DMS114 treated with DMSO at 0.1 percent for 48 hours (cell line): ENCODE measurements around the gene ENTPD3.
"Not testable (repeated sequence)": the region's sequence is repeated elsewhere in the genome, so short reads cannot be mapped to it uniquely, and the experiment has no call there.

ENCODE experiments used
- DNase-seq: peaks from one replicate; lab custom pipeline; 2025; ENCODE audit not compliant: unreplicated experiment; lab: John Stamatoyannopoulos, UW

ENTPD3 gene

DNA sequence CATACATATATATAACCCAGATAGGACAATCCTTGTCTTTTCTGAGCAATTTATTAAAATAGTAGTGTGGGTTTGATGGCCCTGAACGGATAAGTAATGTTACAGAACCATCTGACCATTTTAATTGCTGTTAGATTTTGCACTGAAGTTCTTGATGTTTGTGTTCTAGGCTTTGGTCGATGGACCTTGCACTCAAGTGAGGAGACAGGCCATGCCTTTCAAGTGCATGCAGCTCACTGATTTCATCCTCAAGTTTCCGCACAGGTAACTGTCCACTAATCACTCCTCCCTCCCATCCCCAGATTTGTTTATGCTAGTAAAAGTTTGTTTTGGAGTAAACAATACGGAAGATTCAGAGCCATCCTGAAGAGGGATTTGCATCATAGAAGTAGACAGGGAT is 71.5 kb downstream of the ENTPD3 start:
- DNase-seq, result no peak

DNA sequence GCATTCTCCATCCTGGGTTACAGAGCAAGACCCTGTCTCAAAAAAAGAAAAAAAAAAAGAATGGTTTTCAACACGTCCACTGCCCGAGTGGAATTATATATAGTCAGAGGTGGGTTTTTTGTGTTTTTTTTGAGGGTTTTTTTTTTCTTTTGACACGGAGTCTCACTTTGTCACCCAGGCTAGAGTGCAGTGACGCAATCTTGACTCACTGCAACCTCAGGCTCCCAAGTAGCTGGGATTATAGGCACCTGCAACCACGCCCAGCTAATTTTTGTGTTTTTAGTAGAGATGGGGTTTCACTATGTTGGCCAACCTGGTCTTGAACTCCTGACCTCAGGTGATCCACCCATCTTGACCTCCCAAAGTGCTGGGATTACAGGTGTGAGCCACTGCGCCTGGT is 73.5 kb downstream of the ENTPD3 start:
- not testable (repeated sequence) for DNase-seq

DNA sequence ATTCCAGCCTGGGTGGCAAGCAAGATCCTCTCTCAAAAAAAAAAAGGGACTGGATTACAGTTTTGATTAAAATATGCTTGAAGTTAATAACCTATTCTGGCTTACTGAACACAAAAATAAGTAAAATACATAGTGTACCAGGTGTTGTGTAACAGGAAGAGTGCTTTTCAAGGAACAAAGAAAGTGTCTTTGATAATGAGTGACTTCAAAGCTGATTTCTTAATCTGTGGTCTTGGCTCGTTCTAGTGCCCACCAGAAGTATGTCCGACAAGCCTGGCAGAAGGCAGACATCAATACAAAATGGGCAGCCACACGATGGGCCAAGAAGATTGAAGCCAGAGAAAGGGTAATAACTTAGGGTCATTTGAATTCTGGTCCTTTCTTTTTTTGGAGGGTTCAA is 74.2 kb downstream of the ENTPD3 start:
- no peak for DNase-seq

DNA sequence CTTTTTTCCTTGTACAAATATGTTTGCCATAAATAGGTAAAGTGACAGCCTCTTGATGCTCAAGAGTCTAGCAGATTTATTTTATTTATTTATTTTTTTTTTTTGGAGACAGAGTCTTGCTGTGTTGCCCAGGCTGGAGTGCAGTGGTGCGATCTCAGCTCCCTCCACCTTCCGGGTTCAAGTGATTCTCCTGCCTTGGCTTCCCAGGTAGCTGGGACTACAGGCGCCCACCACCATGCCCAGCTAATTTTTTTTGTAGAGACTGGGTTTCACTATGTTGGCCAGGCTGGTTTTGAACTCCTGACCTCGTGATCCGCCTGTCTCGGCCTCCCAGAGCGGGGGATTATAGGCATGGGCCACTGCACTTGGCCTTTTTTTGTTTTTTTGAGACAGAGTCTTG is 75.9 kb downstream of the ENTPD3 start:
- not testable (repeated sequence) for DNase-seq

DNA sequence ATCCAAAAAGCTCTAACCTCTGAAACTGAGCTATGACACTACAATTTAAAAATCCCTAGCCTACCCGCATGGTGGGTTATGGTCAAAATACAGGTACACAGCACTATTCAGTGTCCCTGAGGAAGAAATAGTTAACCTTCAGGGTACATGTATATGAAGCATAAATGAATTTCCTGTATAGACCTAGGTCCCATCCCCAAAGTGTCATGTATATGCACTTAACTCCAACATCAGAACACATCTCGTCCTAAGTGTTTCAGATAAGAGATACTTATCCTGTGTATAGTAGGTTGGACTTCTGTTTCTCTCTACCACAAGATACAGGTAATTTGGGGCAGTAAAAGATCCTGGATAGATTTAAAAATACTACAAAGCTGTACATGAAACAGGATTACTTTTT is 76.6 kb downstream of the ENTPD3 start:
- no peak for DNase-seq

DNA sequence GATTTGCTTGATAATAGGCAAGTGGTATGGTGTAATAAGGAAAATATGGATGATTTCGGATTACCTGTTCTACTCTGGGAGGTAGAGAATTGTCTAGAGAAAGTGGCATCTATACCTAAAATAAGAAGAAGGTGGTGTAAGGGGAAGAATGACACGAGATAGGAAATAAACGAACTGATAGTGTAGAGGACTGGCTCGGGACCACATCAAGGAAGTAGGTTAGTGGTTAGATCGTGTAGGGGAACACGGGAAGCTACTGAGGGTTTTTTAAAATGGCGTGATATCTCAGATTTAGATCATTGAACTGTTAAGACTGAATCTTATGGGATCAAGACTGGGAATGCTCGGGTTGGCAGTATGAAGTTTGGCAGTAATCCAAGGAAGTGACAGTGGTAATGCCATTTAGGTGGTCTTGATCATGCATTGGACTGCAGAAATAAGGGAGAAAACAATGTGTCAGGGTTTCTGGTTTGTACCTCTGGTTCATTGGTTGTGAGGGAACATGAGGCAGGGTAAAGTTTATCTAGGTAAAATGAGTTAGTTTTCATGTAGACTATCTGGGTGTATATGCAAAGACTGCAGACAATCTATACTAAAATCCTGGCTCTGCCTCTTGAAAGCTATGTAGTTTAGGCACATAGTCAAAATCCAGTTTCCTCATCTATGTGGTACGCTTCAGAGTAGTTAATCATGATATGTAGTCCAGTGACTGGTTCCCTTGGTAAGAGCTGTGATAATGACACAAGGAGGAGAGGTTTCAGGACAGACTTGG is 77.5 kb downstream of the ENTPD3 start:
- no peak for DNase-seq

DNA sequence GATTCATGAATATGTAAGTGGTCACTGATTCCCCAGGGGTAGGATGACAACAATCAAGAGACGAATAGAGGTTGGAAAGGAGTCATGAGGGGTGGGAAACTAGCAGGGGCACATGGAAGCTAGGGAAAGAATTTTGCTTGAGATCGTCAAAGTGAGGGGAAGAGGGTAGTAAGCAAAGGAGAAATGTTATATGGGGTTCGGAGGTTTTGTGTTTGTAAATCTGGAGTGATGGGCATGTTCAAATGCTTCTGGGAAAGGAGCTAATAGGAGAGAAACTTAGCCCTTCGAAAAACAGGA is 78.1 kb downstream of the ENTPD3 start:
- no peak for DNase-seq

DNA sequence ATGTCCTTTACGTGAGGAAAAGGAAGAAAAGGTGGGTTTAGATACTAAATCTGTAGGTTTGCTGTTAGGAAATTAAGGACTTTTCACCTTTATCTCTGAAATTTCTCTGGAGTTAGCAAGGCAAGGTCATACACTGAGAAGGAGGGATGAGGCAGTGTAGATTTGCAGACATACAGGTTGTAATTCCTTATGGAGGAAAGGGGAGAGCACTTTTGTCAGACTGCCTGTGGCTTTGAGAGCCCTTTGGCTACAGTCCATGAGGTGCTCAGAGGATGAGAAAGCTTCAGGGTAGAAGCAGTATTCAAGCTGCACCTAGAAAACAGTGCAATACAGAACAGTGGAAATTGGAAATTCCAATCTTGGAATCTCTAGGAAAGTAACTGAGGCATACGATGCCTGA is 78.5 kb downstream of the ENTPD3 start:
- DNase-seq, result no peak

DNA sequence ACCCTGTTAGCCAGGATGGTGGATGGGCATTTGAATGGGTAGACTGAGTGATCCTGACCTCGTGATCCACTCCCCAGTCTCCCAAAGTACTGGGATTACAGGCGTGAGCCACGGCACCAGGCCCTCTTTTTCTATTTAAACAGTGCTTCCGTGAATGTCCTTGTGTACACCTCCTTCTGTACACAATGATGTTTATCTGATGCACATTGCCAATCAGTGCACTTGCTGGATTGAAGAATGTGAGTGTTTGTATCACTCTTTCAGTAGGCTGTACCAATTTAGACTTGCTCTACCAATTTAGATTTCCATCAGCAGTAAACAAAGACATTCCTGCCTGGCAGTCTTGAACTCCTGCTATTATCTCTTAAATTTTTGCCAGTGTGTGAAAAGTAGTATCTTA is 81.0 kb downstream of the ENTPD3 start:
- DNase-seq, result no peak

DNA sequence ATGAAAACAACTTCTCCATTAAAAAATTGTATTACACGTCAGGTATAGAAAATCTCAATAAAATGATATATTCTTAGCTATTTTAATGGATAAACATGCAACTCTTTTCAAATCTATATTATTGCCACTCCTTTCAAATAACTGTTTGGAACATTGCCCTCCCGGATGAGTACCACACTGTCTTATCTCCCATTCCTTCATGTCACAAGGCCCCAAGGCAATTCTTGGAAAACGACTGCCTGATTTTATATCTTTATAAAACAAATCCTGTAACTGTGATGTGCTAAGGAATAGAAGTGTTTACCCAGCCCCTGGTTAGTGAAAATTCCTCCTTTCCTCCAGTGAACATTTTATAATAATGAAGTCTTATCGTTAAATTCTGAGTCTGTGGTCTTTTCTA is 83.7 kb downstream of the ENTPD3 start:
- DNase-seq, result no peak

DNA sequence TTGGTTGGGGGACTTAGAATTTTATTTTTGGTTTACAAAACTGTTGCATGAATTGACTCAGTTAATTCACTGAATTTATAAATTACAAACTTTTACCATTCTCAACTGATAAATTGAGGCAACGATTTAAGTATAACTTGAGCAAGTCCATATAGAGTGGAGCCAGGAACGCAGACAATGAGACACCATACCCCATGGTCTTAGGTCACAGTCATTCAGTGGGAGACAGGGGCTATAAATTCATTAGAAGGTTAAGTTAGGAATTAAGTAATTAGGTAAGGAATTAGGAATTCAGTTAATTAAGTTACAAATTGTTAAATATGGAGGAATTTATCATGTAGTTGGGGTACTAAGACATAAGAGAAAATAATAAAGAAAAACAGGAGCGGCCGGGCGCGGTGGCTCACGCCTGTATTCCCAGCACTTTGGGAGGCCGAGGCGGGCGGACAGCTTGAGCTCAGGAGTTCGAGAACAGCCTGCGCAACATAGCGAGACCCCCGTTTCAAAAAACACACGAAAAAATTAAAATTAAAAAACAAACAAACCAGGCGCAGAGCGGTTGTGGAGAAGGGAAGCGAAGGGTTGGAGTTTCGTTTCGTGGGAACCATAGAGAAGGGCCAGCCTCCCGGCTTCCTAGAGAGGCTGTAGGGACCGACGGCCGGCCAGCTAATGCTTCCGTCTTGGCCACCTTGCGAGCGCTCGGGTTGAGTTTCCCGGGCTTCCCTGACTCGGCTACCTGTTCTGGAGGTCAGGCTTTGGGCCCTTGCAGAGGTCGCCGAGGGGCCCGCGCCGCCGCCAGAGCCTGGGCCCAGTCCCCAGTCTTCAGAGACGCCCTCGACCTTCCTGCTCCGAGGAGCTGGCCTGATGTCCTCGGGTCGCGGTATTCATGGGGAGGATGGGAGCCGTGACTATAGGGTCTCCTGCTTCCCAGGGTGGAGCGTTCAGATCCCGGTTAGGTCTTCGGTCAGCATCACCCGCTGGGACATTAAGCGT is 89.8 kb downstream of the ENTPD3 start, which contains the start of gene ZNF619:
Gene ZNF619 (plus strand): TSS at position 645 of the 993 bp plus-strand sequence. CDS start 858 bp downstream, outside the sequence.
- DNase-seq, result peak; percentile 24

DNA sequence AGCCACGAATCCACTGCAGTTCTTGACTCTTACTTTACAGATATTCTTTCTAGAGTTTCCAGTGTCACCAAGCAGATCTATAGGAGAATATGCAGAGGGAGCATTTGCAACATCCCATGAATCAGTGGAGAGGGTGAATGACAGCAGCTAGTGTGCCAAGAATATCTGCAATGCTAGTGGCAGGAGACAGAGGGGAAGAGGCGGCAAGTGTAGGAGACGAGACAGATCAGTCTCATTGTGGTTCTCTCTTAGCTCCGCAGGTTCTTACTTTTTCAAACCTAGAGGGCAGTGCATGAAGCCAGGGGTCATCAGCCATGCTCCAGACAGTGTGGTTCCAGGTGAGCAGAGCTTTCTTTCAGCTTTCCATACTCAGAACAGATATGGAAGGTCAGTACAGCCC is 90.7 kb downstream of the ENTPD3 start:
- DNase-seq, result no peak
